KMS-11 (cell line): Measurements from ENCODE around the gene CHL1.
"Not testable (repeated sequence)": the region's sequence is repeated elsewhere in the genome, so short reads cannot be mapped to it uniquely, and the experiment has no call there.

Source experiments
- H2AFZ ChIP-seq: fragments of 200-600 bp; sonication (generic); 2 replicates; pipeline ENCODE4 v1.6.1; 2016; ENCODE audit warnings: antibody characterized with exemption, mixed run types, low read depth
- H3K27ac ChIP-seq: fragments of 200-600 bp; sonication (generic); 2 replicates; pipeline ENCODE4 v1.6.1; 2016; ENCODE audit warnings: mild to moderate bottlenecking, mixed run types
- H3K27me3 ChIP-seq: fragments of 200-600 bp; sonication (generic); 2 replicates; pipeline ENCODE4 v1.6.1; 2017; ENCODE audit warnings: mild to moderate bottlenecking, low read depth, mixed run types, moderate library complexity; ENCODE audit not compliant: insufficient read depth
- H3K36me3 ChIP-seq: fragments of 200-600 bp; sonication (generic); 2 replicates; pipeline ENCODE4 v1.6.1; 2017; ENCODE audit warnings: mild to moderate bottlenecking, mixed run types; ENCODE audit not compliant: insufficient read depth
- H3K4me1 ChIP-seq: fragments of 200-600 bp; sonication (generic); 2 replicates; pipeline ENCODE4 v1.6.1; 2016; ENCODE audit warnings: mild to moderate bottlenecking, low read depth, mixed run types; ENCODE audit not compliant: poor library complexity, severe bottlenecking
- H3K4me2 ChIP-seq: fragments of 200-600 bp; sonication (generic); 2 replicates; pipeline ENCODE4 v1.7.0; 2016; ENCODE audit warnings: mild to moderate bottlenecking, mixed run types
- H3K4me3 ChIP-seq: fragments of 200-600 bp; sonication (generic); IDR thresholded peaks from 2 replicates; pipeline ENCODE4 v1.6.1; 2017; ENCODE audit warnings: low read depth, low read length, mixed read lengths; ENCODE audit not compliant: insufficient read depth
- H3K79me2 ChIP-seq: fragments of 200-600 bp; sonication (generic); 2 replicates; pipeline ENCODE4 v1.6.1; 2016; ENCODE audit warnings: low read depth, mixed run types; ENCODE audit not compliant: insufficient read depth
- H3K9ac ChIP-seq: fragments of 200-600 bp; sonication (generic); 2 replicates; pipeline ENCODE4 v1.6.1; 2016; ENCODE audit warnings: mild to moderate bottlenecking, mixed run types
- H4K20me1 ChIP-seq: fragments of 200-600 bp; sonication (generic); 2 replicates; pipeline ENCODE4 v1.6.1; 2016; ENCODE audit warnings: mild to moderate bottlenecking, mixed run types; ENCODE audit not compliant: insufficient read depth
- TF ChIP-seq, protein P1 (sequence below): fragments of 200-600 bp; sonication (generic); conservative IDR thresholded peaks from 2 replicates; pipeline ENCODE4 v1.6.1; 2017; ENCODE audit warnings: low read depth, mild to moderate bottlenecking, antibody characterized with exemption, low read length, moderate library complexity, mixed read lengths

CHL1 gene

GRCh38 chr3:364287-364686, 167.7 kb downstream of the CHL1 start:
- Histone ChIP-seq H3K4me3 (no peak overlapping the region), H3K27ac (no peak overlapping the region), H3K27me3 (no peaks in the 10 kb centered on the region), H3K4me1 (no peaks in the 10 kb centered on the region), H2AFZ (no peak overlapping the region), H3K79me2 (no peaks in the 10 kb centered on the region), H3K4me2 (no peak overlapping the region), H3K9ac (no peak overlapping the region), H4K20me1 (no peaks in the 10 kb centered on the region), H3K36me3 (no peaks in the 10 kb centered on the region)
- TF ChIP-seq, protein P1, sequence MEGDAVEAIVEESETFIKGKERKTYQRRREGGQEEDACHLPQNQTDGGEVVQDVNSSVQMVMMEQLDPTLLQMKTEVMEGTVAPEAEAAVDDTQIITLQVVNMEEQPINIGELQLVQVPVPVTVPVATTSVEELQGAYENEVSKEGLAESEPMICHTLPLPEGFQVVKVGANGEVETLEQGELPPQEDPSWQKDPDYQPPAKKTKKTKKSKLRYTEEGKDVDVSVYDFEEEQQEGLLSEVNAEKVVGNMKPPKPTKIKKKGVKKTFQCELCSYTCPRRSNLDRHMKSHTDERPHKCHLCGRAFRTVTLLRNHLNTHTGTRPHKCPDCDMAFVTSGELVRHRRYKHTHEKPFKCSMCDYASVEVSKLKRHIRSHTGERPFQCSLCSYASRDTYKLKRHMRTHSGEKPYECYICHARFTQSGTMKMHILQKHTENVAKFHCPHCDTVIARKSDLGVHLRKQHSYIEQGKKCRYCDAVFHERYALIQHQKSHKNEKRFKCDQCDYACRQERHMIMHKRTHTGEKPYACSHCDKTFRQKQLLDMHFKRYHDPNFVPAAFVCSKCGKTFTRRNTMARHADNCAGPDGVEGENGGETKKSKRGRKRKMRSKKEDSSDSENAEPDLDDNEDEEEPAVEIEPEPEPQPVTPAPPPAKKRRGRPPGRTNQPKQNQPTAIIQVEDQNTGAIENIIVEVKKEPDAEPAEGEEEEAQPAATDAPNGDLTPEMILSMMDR, result no peak

- TF ChIP-seq, protein P1, result no peak
- no peaks in the 10 kb centered on the region for H4K20me1 ChIP-seq
These were observed 168.7 kb downstream of the CHL1 start for GRCh38 chr3:365268-365667.

GRCh38 chr3:366253-366652, 169.7 kb downstream of the CHL1 start:
- H3K79me2 ChIP-seq, H3K4me3 ChIP-seq, H3K9ac ChIP-seq, H2AFZ ChIP-seq, H4K20me1 ChIP-seq, H3K4me2 ChIP-seq, H3K27ac ChIP-seq, H3K4me1 ChIP-seq, H3K36me3 ChIP-seq, H3K27me3 ChIP-seq: not testable (repeated sequence)

More at GRCh38 chr3:365268-365667, 168.7 kb downstream of the CHL1 start:
- Histone ChIP-seq H3K4me2 (no peak overlapping the region), H3K79me2 (no peaks in the 10 kb centered on the region), H3K36me3 (no peaks in the 10 kb centered on the region), H3K27ac (no peak overlapping the region), H2AFZ (no peak overlapping the region), H3K4me3 (no peak overlapping the region), H3K27me3 (no peaks in the 10 kb centered on the region), H3K4me1 (no peaks in the 10 kb centered on the region), H3K9ac (no peak overlapping the region)

GRCh38 chr3:373193-373779, 176.7 kb downstream of the CHL1 start:
- Histone ChIP-seq H3K4me3 (no peak overlapping the region), H3K27ac (no peak overlapping the region), H3K36me3 (no peaks in the 10 kb centered on the region), H3K79me2 (no peaks in the 10 kb centered on the region), H3K4me2 (no peak overlapping the region), H3K4me1 (no peaks in the 10 kb centered on the region), H3K27me3 (no peaks in the 10 kb centered on the region), H3K9ac (no peak overlapping the region), H2AFZ (no peak overlapping the region), H4K20me1 (no peaks in the 10 kb centered on the region)
- TF ChIP-seq, protein P1, result no peak

DNA sequence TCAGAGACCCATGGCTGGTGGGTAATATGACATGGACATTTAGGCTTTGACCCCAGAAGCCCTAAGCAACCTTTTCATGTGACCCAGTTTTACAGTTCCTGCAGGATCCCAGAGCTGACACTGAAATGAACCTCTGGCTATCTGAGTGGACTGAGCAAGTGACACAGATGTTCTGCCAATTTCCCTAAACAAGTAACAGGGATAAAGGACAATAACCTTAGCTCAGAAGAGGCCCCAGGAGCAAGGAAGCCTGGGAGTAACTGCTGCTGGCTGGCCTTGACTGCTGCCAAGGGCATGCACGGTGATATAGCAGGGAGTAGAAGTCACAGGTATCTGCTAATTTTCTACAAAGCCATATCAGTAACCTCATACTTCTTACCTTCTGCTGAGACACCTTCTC, 177.9 kb downstream of the CHL1 start:
- Histone ChIP-seq H3K27ac (no peak overlapping the region), H3K9ac (no peak overlapping the region), H3K79me2 (no peaks in the 10 kb centered on the region), H3K4me2 (no peak overlapping the region), H3K4me3 (no peak overlapping the region), H3K36me3 (no peaks in the 10 kb centered on the region), H4K20me1 (no peaks in the 10 kb centered on the region), H3K4me1 (no peaks in the 10 kb centered on the region), H2AFZ (no peak overlapping the region), H3K27me3 (no peaks in the 10 kb centered on the region)
- TF ChIP-seq, protein P1, result no peak
